A172 (cell line): Measurements from ENCODE around the gene ZNRF3. TPM values are rescaled to one million over a fixed set of nuclear protein-coding genes. Genes with fewer than 3 reads are reported as not detected.
"Not testable (repeated sequence)": the region's sequence is repeated elsewhere in the genome, so short reads cannot be mapped to it uniquely, and the experiment has no call there.

ENCODE experiments used
- DNase-seq: peaks from one replicate; pipeline ENCODE4 v3.0.0-alpha.2; 2015; ENCODE audit warnings: low spot score
- total RNA-seq: library from RNA; depleted of rRNA; stranded (reverse); fragments of >200 nt; shearing (Covaris generic); gene quantifications from 2 replicates; pipeline ENCODE4 v1.2.3, GENCODE V29; 2014

The ZNRF3 gene
- total RNA-seq, 1 experiment from 2014 or later, result 3.8 TPM

GRCh38 chr22:28984482-28985158 lies 101.2 kb downstream of the ZNRF3 start:
- no peak for DNase-seq

- no peak for DNase-seq
Observed at GRCh38 chr22:28985581-28986290, 102.4 kb downstream of the ZNRF3 start.

GRCh38 chr22:28986366-28986765 lies 103.0 kb downstream of the ZNRF3 start:
- no peak for DNase-seq

GRCh38 chr22:28988457-28988856 lies 105.1 kb downstream of the ZNRF3 start:
- no peak for DNase-seq

GRCh38 chr22:28989035-28989464 lies 105.7 kb downstream of the ZNRF3 start:
- no peak for DNase-seq

GRCh38 chr22:28989484-28989883 lies 106.1 kb downstream of the ZNRF3 start:
- DNase-seq, result no peak

GRCh38 chr22:28989912-28990311 lies 106.5 kb downstream of the ZNRF3 start:
- DNase-seq, result no peak

GRCh38 chr22:28992565-28993356 lies 109.4 kb downstream of the ZNRF3 start:
- DNase-seq, result no peak

- no peak for DNase-seq
Observed at GRCh38 chr22:28994522-28994921, 111.2 kb downstream of the ZNRF3 start.

- DNase-seq, result no peak
Observed at GRCh38 chr22:28995551-28995950, 112.2 kb downstream of the ZNRF3 start.

GRCh38 chr22:28997342-28997741 lies 114.0 kb downstream of the ZNRF3 start:
- no peak for DNase-seq

GRCh38 chr22:28998681-28999080 lies 115.3 kb downstream of the ZNRF3 start:
- DNase-seq, result no peak

- DNase-seq, result no peak
Observed at GRCh38 chr22:28999510-28999909, 116.1 kb downstream of the ZNRF3 start.

- no peak for DNase-seq
Observed at GRCh38 chr22:28999919-29000556, 116.7 kb downstream of the ZNRF3 start.

- no peak for DNase-seq
Observed at GRCh38 chr22:29000641-29001040, 117.3 kb downstream of the ZNRF3 start.

GRCh38 chr22:29002603-29003002 lies 119.2 kb downstream of the ZNRF3 start:
- DNase-seq, result no peak

- no peak for DNase-seq
Observed at GRCh38 chr22:29003552-29003951, 120.2 kb downstream of the ZNRF3 start.

GRCh38 chr22:29003975-29004646 lies 120.7 kb downstream of the ZNRF3 start:
- no peak for DNase-seq

GRCh38 chr22:29004647-29005371 lies 121.4 kb downstream of the ZNRF3 start:
- DNase-seq, result no peak

- DNase-seq, result not testable (repeated sequence)
Observed at GRCh38 chr22:29005754-29006153, 122.4 kb downstream of the ZNRF3 start.

- no peak for DNase-seq
Observed at GRCh38 chr22:29006346-29006745, 123.0 kb downstream of the ZNRF3 start.
